Adrenal gland (tissue), 12 donors: ENCODE measurements around the gene CGRRF1. TPM values are rescaled to one million over a fixed set of nuclear protein-coding genes. Genes with fewer than 3 reads are reported as not detected.

Experiments used
- DNase-seq, 7 donors: peaks; one replicate each; pipeline ENCODE4 v3.0.0-alpha.2; 2019 to 2020
- H3K27ac ChIP-seq, 5 donors: fragments of 200-600 bp; sonication (generic) in 4 of 5; 1 replicate in 3 of 5; 2 replicates in 2 of 5; pipeline versions ENCODE4 v1.5.1 to v1.8.0; 2016 to 2020; ENCODE audit warnings: mild to moderate bottlenecking in 1 of 5
- H3K27me3 ChIP-seq: fragments of 200-600 bp; 2 replicates; pipeline ENCODE4 v1.8.0; 2021
- H3K36me3 ChIP-seq, 2 donors: fragments of 200-600 bp; replicated peaks in 1 of 2; 1 replicate in 1 of 2; 2 replicates in 1 of 2; pipeline versions ENCODE4 v1.5.1 to v1.8.0; 2018 to 2022
- H3K4me1 ChIP-seq, 2 donors: fragments of 200-600 bp; replicated peaks in 1 of 2; 1 replicate in 1 of 2; 2 replicates in 1 of 2; pipeline versions ENCODE4 v1.5.1 to v1.8.0; 2018 to 2021
- H3K4me3 ChIP-seq, 4 donors: fragments of 200-600 bp; sonication (generic) in 3 of 4; one replicate each; pipeline ENCODE4 v1.5.1; 2016 to 2018
- H3K9me3 ChIP-seq, 3 donors: fragments of 200-600 bp; sonication (generic) in 1 of 3; replicated peaks in 1 of 3; 1 replicate in 2 of 3; 2 replicates in 1 of 3; pipeline versions ENCODE4 v1.5.1 to v1.8.0; 2016 to 2021
- CTCF ChIP-seq, 6 experiments: fragments of 450-650 bp in 4 of 6; fragments of 200-600 bp in 2 of 6; sonication (generic) in 1 of 6; IDR thresholded peaks; 1 replicate in 5 of 6; 2 replicates in 1 of 6; pipeline versions ENCODE4 v1.5.1 to v1.8.0; 2016 to 2021; ENCODE audit warnings: antibody characterized with exemption in 6 of 6, mild to moderate bottlenecking in 2 of 6, moderate library complexity in 1 of 6
- POLR2A ChIP-seq, 2 donors: fragments of 450-650 bp; IDR thresholded peaks; one replicate each; pipeline ENCODE4 v1.6.1; 2017; ENCODE audit warnings: antibody characterized with exemption in 2 of 2, mild to moderate bottlenecking in 2 of 2, moderate library complexity in 1 of 2
- WGBS, 4 donors: extraction: QIAGEN DNeasy Blood & Tissue Kit in 2 of 4; methylation state at CpG; one replicate each; pipeline versions ENCODE4 v1.1.5 to v1.1.7; 2013 to 2017; 5-methylcytosine and 5-hydroxymethylcytosine counted together
- intact Hi-C, 2 donors: fragments of 100-400 bp; cut with DNase I; formaldehyde crosslinking; loops; one replicate each; pipeline versions ENCODE4 v1.14.1 to v1.15.0; 2022 to 2023
- polyA plus RNA-seq, 3 donors: library from polyadenylated mRNA; stranded (reverse); fragments of 200-250 nt in 2 of 3; fragments of 350-450 nt in 1 of 3; fragmentation: Illumina TruSeq in 1 of 3; extraction: RNeasy Lipid Tissue Mini Kit (QIAGEN cat#74804) in 1 of 3; gene quantifications; one replicate each; pipeline ENCODE4 v1.2.3, GENCODE V29; 2013 to 2014
- total RNA-seq, 9 donors: library from RNA; depleted of rRNA in 4 of 9; stranded (reverse); fragments of >200 nt in 4 of 9; fragments of 120-200 nt in 1 of 9; fragmentation: NEBNext Ultra II Directional in 1 of 9; extraction: Animal tissue kit (Norgen Biotek cat#: 25700) in 1 of 9; gene quantifications; one replicate each; pipeline versions ENCODE4 v1.1.0 to v1.2.4, GENCODE V29; 2013 to 2023
- donor health status: healthy with polysubstance abuse.
- donor health status: Bipolar disorder and iron deficiency.
- donor health status: DM: yes; HTN: yes; CAD: no.
- donor health status: DM: no; HTN: no; CAD: no.
- donor health status: DM: no; HTN: no; CAD: no.
- donor health status: DM: yes; HTN: yes; CAD: no.

The CGRRF1 gene
- total and polyA plus RNA-seq, 12 donors = 9.4 to 26.9 (median 18.5) TPM

- intact Hi-C loops = no loop called here
- H3K4me3 ChIP-seq = no peak overlapping the region
- WGBS, 4 donors = 33 to 60% (median 56%) methylated on average over 2 of the region's 2 CpGs
These were observed 12.5 kb upstream of the CGRRF1 start for GRCh38 chr14:54497224-54497623.

GRCh38 chr14:54498095-54498531 is 11.6 kb upstream of the CGRRF1 start:
- 69 to 80% (median 71%) methylated on average over 5 of the region's 5 CpGs for WGBS, 4 donors
- no peak overlapping the region for H3K4me3 ChIP-seq
- H3K4me1 ChIP-seq = no peaks in the 10 kb centered on the region
- no peaks in the 10 kb centered on the region for H3K36me3 ChIP-seq
- TF ChIP-seq POLR2A (IDR thresholded peaks at IDR 0.05) (no peak), CTCF (IDR thresholded peaks at IDR 0.05) (no peak)
- H3K9me3 ChIP-seq = no peaks in the 10 kb centered on the region
- no peaks in the 10 kb centered on the region for H3K27me3 ChIP-seq
- intact Hi-C loops = no loop called here
- no peak overlapping the region for H3K27ac ChIP-seq
- no peak for DNase-seq

More at GRCh38 chr14:54497224-54497623, 12.5 kb upstream of the CGRRF1 start:
- Histone ChIP-seq H3K27me3 (no peaks in the 10 kb centered on the region), H3K4me1 (no peaks in the 10 kb centered on the region), H3K27ac (no peak overlapping the region), H3K9me3 (no peaks in the 10 kb centered on the region), H3K36me3 (no peaks in the 10 kb centered on the region)
- no peak for DNase-seq
- TF ChIP-seq CTCF (IDR thresholded peaks at IDR 0.05) (no peak), POLR2A (IDR thresholded peaks at IDR 0.05) (no peak)

- WGBS, 4 donors = 70 to 78% (median 74%) methylated on average over 7 of the region's 7 CpGs
- no peaks in the 10 kb centered on the region for H3K36me3 ChIP-seq
- no peak overlapping the region for H3K27ac ChIP-seq
- intact Hi-C loops = no loop called here
- TF ChIP-seq CTCF (IDR thresholded peaks at IDR 0.05) (no peak), POLR2A (IDR thresholded peaks at IDR 0.05) (no peak)
- no peak overlapping the region for H3K4me3 ChIP-seq
- DNase-seq = no peak
- H3K9me3 ChIP-seq = no peaks in the 10 kb centered on the region
- H3K27me3 ChIP-seq = no peaks in the 10 kb centered on the region
- no peaks in the 10 kb centered on the region for H3K4me1 ChIP-seq
These were observed 11.1 kb upstream of the CGRRF1 start for GRCh38 chr14:54498579-54498978.

GRCh38 chr14:54500744-54501143 is 9.0 kb upstream of the CGRRF1 start:
- no peak for TF ChIP-seq POLR2A (IDR thresholded peaks at IDR 0.05)
- TF ChIP-seq CTCF (IDR thresholded peaks at IDR 0.05) = no peak
- Histone ChIP-seq H3K27me3 (no peaks in the 10 kb centered on the region), H3K4me3 (no peak overlapping the region), H3K9me3 (no peaks in the 10 kb centered on the region), H3K27ac (no peak overlapping the region), H3K4me1 (no peaks in the 10 kb centered on the region), H3K36me3 (no peaks in the 10 kb centered on the region)
- whole genome bisulfite sequencing, 4 donors = 74 to 88% (median 81%) methylated on average over 3 of the region's 3 CpGs
- intact Hi-C loops = no loop called here
- DNase-seq = no peak
